Measurements from ENCODE around the gene OMG. TPM values are rescaled to one million over a fixed set of nuclear protein-coding genes. Genes with fewer than 3 reads are reported as not detected.

OMG gene
- total RNA-seq, 2 donors from 2014 or later, result not detected

DNA sequence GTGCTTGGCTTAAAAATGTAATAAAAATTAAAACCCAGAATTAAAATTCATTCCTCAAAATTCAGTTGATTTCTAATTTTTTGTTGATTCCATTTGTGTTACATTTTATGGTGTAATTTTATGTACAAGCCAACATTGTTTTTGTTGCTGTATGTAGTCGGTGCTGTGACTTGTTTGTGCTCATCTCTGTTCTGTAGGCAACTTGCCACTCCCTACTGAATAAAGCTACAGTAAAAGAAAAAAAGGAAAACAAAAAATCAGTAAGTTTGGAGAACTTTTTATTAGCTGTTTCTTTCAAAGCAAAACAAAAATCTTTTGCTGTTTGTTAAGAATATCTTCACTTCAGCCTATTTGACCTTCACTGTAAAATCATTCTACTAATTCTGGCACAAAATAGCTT is 44.3 kb downstream of the OMG start:
- WGBS, 2 experiments (ENCODE audit: insufficient coverage in 1 of 2, insufficient read length in 1 of 2), result 100% methylated on average over 1 of the region's 1 CpG; no CpG with 5 or more reads in 1 of the 2 experiments
- Mint-ChIP-seq H3K27me3 (ENCODE audit: insufficient read depth) (no peaks in the 10 kb centered on the region), H3K9me3 (no peaks in the 10 kb centered on the region), H3K4me3 (no peak overlapping the region), H3K27ac (no peak overlapping the region), H3K36me3 (ENCODE audit: low read depth) (peaks cover 24% of the 10 kb centered on the region), H3K4me1 (peaks cover 1% of the 10 kb centered on the region)
- no peaks in the 10 kb centered on the region for H3K9me3 ChIP-seq (ENCODE audit: control insufficient read depth, low read length)
- H3K4me3 ChIP-seq (ENCODE audit: low read length), result no peak overlapping the region
- H3K4me1 ChIP-seq (ENCODE audit: control insufficient read depth, insufficient read depth, low read length), result no peaks in the 10 kb centered on the region
- no peak overlapping the region for H3K9ac ChIP-seq (ENCODE audit: extremely low read depth, low read length, poor library complexity, severe bottlenecking)
- H3K27ac ChIP-seq (ENCODE audit: low read depth, low read length), result no peak overlapping the region
- DNase-seq, result no peak
- no peaks in the 10 kb centered on the region for H3K27me3 ChIP-seq (ENCODE audit: control insufficient read depth, insufficient read depth, low read length, poor library complexity, severe bottlenecking)
- no peak for TF ChIP-seq CTCF (conservative IDR thresholded peaks at IDR 0.05)
- H3K36me3 ChIP-seq (ENCODE audit: control insufficient read depth, insufficient read depth, low read length), result peaks cover 56% of the 10 kb centered on the region

GRCh38 chr17:31251970-31252328 is 45.1 kb downstream of the OMG start:
- no peak overlapping the region for H3K27ac Mint-ChIP-seq
- H3K27ac ChIP-seq (ENCODE audit: low read depth, low read length), result no peak overlapping the region
- H3K4me3 ChIP-seq (ENCODE audit: low read length), result no peak overlapping the region
- no peaks in the 10 kb centered on the region for H3K27me3 Mint-ChIP-seq (ENCODE audit: insufficient read depth)
- H3K9me3 Mint-ChIP-seq, result no peaks in the 10 kb centered on the region
- peaks cover 30% of the 10 kb centered on the region for H3K36me3 Mint-ChIP-seq (ENCODE audit: low read depth)
- H3K4me1 Mint-ChIP-seq, result peaks cover 1% of the 10 kb centered on the region
- no peaks in the 10 kb centered on the region for H3K4me1 ChIP-seq (ENCODE audit: control insufficient read depth, insufficient read depth, low read length)
- no peaks in the 10 kb centered on the region for H3K27me3 ChIP-seq (ENCODE audit: control insufficient read depth, insufficient read depth, low read length, poor library complexity, severe bottlenecking)
- DNase-seq, result no peak
- H3K9me3 ChIP-seq (ENCODE audit: control insufficient read depth, low read length), result no peaks in the 10 kb centered on the region
- TF ChIP-seq CTCF (conservative IDR thresholded peaks at IDR 0.05), result no peak
- H3K36me3 ChIP-seq (ENCODE audit: control insufficient read depth, insufficient read depth, low read length), result peaks cover 62% of the 10 kb centered on the region
- no peak overlapping the region for H3K9ac ChIP-seq (ENCODE audit: extremely low read depth, low read length, poor library complexity, severe bottlenecking)
- no peak overlapping the region for H3K4me3 Mint-ChIP-seq

GRCh38 chr17:31251105-31251969 is 45.7 kb downstream of the OMG start:
- Histone ChIP-seq H3K4me1 (ENCODE audit: control insufficient read depth, insufficient read depth, low read length) (no peaks in the 10 kb centered on the region), H3K9me3 (ENCODE audit: control insufficient read depth, low read length) (no peaks in the 10 kb centered on the region), H3K27me3 (ENCODE audit: control insufficient read depth, insufficient read depth, low read length, poor library complexity, severe bottlenecking) (no peaks in the 10 kb centered on the region), H3K4me3 (ENCODE audit: low read length) (no peak overlapping the region), H3K27ac (ENCODE audit: low read depth, low read length) (no peak overlapping the region), H3K9ac (ENCODE audit: extremely low read depth, low read length, poor library complexity, severe bottlenecking) (no peak overlapping the region), H3K36me3 (ENCODE audit: control insufficient read depth, insufficient read depth, low read length) (peaks cover 67% of the 10 kb centered on the region)
- TF ChIP-seq CTCF (conservative IDR thresholded peaks at IDR 0.05), result no peak
- WGBS, 2 experiments (ENCODE audit: insufficient coverage in 1 of 2, insufficient read length in 1 of 2), result no CpG with 5 or more reads among the region's 1 CpG
- no peaks in the 10 kb centered on the region for H3K9me3 Mint-ChIP-seq
- H3K27me3 Mint-ChIP-seq (ENCODE audit: insufficient read depth), result no peaks in the 10 kb centered on the region
- peaks cover 35% of the 10 kb centered on the region for H3K36me3 Mint-ChIP-seq (ENCODE audit: low read depth)
- no peak overlapping the region for H3K27ac Mint-ChIP-seq
- DNase-seq, result no peak
- peaks cover 1% of the 10 kb centered on the region for H3K4me1 Mint-ChIP-seq
- H3K4me3 Mint-ChIP-seq, result no peak overlapping the region
